Ishikawa (cell line): ENCODE data around the gene C11orf24.

ENCODE experiments used
- CEBPB ChIP-seq: IDR thresholded peaks from 2 replicates; pipeline ENCODE4 v1.6.1; 2012
- CREB1 ChIP-seq: IDR thresholded peaks from 2 replicates; pipeline ENCODE4 v1.6.1; 2012; ENCODE audit warnings: low read depth
- EP300 ChIP-seq: IDR thresholded peaks from 2 replicates; pipeline ENCODE4 v1.6.1; 2012; ENCODE audit warnings: borderline replicate concordance
- FOXM1 ChIP-seq: IDR thresholded peaks from 2 replicates; pipeline ENCODE4 v1.6.1; 2012; ENCODE audit warnings: low read depth, borderline replicate concordance
- MAX ChIP-seq: IDR thresholded peaks from 2 replicates; pipeline ENCODE4 v1.6.1; 2012
- RAD21 ChIP-seq: IDR thresholded peaks from 2 replicates; pipeline ENCODE4 v1.6.1; 2012; ENCODE audit warnings: low read depth
- REST ChIP-seq: IDR thresholded peaks from 2 replicates; pipeline ENCODE4 v1.6.1; 2012; ENCODE audit warnings: low read depth, mild to moderate bottlenecking
- TAF1 ChIP-seq: IDR thresholded peaks from 2 replicates; pipeline ENCODE4 v1.6.1; 2012; ENCODE audit warnings: low read depth, mild to moderate bottlenecking
- TEAD4 ChIP-seq: IDR thresholded peaks from 2 replicates; pipeline ENCODE4 v1.6.1; 2012
- YY1 ChIP-seq: IDR thresholded peaks from 2 replicates; pipeline ENCODE4 v1.6.1; 2012; ENCODE audit warnings: low read depth
- ZBTB7A ChIP-seq: IDR thresholded peaks from 2 replicates; pipeline ENCODE4 v1.6.1; 2012; ENCODE audit warnings: low read depth

- TF ChIP-seq MAX (no peak), TEAD4 (no peak), REST (no peak), FOXM1 (no peak), CEBPB (no peak), ZBTB7A (no peak), EP300 (no peak), YY1 (no peak), RAD21 (no peak), CREB1 (no peak), TAF1 (no peak)
Measured at GRCh38 chr11:68287419-68287818, 15.6 kb upstream of the C11orf24 start.
